Stimulated activated CD4-positive, alpha-beta T cell treated with anti-CD3 and anti-CD28 coated beads, Interleukin-12 subunit alpha, Interleukin-12 subunit beta, amount 100 ng/mL, for 4 hours (primary cell): Measurements from ENCODE around the gene FSTL4.

ENCODE experiments used
- DNase-seq: peaks from one replicate; pipeline ENCODE4 v3.0.0-alpha.2; 2020

Gene FSTL4

DNA sequence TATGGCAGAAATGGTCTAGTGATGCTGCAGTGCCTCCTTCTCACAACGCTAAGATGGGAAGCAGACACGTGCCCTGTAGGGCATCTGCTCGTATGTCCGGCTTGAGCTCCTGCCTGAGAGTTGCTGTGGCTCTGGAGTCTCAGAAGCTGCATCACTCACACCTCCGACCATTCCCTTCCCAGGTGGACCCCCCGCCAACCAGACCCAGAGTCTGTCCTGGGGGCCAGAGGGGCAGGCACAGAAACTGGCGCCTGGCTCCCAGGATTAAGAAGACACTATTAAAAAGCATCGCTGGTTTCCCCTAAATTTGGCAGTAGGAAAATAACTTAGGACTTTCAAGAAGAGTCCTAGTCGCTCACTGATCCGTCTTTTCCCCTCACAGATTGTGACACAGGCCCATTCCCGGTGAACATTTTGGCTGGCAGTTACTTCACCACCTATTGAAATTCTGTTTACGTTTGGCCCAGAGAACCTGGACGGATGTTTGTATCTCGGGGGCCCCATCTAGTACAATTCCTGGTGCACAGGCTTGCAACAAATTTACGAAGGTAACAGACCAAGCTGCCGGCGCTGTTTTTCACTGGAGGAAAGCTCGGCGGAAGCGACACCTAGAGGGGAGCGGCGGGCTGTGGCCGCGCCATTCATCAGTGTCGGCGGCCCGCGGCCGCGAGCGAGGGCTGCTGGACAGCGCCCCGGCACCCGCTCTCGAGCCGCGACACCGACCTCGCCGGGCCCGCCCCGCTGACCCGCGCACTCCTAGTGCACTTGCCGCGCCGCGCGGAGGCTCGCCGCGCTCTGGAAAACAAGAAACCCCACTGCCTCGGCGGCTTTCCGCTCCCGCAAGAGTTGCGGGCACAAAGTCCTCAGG lies 1.6 kb downstream of the FSTL4 start:
- peak; percentile 40 for DNase-seq

DNA sequence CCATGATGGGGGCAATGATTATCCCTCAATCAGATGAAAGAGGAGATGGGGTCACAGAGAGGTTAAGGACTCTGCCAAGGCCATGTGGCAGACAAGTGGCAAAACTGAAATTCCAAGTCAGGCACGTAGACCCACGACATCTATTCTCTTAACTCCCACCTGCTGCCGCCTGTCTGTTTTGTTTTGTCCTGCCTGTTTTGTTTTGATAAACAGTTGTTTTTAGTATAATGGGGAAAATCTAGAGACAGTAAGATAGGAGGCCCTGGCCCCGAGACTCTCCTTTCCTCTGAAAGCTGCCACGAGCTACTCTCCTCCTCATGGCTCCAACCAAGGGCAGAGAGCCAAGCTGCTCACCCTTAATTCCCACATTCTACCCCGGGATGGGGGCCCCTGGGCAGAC lies 4.9 kb downstream of the FSTL4 start:
- DNase-seq: no peak

DNA sequence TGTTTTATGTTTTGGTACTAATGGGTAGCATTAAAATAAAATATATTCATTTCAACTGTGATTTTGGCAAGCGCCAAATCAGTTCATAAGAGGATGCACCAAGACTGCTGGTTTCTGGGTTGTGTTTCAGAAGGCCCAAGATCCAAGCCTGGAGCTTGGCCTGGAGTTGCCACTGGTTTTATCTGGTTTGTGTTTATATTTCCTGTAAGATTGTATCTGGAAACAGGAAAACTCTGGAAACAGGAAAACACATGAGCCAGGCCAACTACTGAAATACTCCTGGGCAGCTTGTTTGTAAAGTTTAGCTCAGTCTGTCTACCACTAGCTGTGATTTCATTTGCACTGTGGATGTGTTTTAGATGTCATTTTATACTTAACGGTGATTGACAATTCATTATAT lies 5.5 kb downstream of the FSTL4 start:
- no peak for DNase-seq

DNA sequence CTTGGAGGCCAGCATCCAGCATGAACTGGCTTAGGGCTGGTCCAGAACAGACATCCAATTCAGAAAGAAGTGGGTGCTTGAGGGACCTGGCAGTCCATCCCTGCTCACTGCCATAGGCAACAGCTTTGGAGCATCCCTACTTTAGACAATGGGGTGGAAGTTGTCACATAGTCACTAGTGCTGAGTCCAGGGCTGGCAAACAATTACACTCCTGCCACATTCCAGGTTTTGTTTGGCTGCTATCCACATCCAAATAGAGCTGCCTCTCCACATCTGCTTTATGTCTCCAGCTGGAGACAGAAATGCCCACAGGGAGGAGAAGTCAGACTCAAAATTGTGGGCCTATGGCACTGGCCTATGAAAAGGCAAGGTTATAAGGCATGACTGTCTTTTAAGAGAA lies 7.0 kb downstream of the FSTL4 start:
- no peak for DNase-seq

DNA sequence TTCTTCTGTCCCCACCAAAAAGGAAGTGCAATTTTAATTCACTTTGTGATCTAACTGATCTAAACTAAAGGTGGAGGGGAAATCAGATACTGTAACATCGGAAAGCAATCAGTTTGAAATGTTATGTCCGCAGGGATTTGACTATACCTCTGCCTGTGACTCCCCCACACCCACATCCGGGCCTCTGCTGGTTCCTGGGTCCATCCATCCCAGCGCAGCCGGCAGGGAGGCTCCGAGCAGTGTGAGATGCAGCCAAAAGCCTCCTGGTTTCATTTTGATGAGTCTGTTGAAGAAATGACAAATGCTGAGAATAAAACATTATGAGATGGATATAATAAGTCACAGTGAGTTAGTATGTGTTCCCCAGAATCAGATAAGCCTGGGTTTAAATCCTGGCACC lies 8.6 kb downstream of the FSTL4 start:
- DNase-seq: no peak

DNA sequence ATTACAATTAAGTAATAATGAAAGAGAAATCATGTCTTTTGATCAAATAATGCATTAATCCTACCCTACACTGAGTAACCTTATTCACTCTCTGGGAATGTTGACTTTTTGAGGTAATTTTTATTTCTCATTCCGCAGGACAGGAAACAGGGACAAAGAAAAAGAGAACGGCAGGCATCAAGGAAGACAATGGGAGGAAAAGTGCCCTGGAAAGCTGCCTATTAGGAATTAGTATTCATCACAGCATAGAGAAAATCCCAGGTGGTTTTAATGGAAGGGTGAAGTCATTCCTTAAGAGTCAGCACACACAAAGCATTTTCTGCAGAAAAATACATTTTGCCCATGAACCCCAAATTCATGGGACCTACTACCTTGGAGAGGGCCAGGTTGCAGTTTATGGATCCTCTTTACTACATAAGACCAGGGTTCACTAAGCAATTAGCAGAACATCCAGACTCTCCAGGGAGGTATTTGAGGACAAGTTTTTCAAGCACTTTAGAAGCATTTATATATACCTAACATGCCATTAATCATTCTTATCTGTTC lies 9.4 kb downstream of the FSTL4 start:
- no peak for DNase-seq

DNA sequence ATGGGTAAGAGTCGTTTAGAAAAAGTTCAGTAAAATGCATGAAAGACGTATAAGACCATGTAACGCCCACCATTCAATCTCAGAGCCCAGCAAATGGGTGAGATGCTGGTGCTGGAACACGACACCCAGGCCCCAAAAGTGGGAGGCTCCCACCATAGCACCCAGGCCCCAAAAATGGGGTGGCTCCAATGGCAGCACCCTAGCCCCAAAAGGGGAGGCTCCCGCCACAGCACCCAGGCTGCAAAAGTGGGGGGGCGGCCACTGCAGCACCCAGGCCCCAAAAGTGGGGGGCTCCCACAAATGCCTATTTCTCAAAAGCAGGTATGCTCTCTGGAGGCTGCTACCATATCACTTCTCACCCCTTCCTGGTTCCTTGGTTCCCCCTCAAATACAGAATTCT lies 12.7 kb downstream of the FSTL4 start:
- DNase-seq: no peak

DNA sequence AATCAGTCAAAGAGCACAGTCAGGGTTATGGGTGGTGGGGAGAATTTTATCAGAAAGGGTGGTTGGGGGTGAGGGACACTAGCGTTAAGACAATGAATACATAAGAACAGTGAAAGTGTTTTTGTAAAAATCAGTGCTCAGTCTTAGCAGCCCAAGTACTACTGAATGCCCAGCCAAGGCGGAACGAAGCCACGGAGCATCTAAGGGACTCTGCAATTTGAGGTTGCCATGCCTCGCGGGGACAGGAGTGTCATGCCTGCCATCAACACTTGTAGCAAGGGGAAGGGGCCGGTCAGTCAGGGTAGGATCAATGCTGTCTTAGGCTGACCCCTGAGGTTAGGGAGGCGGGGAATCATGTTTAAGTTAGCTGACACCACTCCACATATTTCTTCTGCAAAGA lies 13.3 kb downstream of the FSTL4 start:
- DNase-seq: no peak

DNA sequence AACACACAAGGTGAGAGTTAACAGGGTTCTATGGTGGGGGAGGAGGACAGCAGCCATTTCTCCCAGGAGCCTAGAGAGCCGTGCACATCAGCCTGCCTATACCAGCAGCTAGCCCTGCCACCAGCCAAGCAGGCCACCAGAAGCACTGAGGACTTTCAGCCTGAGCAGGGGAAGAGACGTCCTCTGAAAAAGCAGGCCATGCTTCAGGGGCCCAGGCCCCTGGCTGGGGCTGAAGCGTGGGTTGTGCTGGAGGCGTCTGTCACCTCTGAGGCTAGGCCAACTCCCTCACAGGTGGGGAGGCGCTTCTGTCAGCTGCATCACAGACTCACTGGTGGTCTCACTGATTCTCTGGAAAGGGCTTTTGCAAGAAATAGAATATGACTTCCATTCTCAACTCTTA lies 16.3 kb downstream of the FSTL4 start:
- no peak for DNase-seq

DNA sequence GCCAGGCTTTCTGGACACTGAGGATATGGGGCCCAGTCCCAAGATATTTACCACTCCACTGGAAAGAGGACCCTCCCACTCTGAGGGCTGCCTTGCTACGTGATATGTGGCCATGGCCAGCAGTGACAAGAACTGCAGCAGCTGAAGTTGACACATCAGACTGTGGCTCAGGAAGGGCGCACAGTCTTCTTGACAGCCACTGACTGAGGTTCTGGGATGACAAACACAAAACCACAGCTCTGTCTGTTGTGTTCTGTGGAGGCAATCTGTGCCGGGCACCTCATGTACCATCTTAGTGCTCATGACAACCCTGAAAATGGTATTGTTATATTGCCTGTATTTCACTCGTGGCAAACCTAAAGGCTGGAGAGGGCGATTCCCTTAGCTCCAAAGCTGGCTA lies 16.9 kb downstream of the FSTL4 start:
- DNase-seq: no peak

DNA sequence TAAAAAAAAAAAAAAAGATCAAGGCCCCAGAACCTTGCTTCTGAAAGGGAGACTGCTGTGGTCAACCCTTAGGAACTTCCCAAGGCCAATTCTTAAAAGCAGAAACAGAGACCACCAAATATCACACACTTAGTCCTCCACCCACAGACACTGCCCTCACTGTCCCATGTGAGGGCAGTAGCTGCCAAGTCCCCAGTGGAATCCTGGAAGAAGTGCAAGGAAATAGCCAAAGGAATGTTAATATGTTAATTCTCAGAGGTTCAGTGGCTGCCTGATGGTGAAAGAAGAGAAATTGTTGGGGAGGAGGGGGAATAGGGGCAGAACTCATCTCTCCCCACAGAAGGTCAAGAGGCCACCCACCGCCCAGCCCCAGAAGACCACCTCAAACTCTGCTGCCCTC lies 23.1 kb downstream of the FSTL4 start:
- DNase-seq: no peak

DNA sequence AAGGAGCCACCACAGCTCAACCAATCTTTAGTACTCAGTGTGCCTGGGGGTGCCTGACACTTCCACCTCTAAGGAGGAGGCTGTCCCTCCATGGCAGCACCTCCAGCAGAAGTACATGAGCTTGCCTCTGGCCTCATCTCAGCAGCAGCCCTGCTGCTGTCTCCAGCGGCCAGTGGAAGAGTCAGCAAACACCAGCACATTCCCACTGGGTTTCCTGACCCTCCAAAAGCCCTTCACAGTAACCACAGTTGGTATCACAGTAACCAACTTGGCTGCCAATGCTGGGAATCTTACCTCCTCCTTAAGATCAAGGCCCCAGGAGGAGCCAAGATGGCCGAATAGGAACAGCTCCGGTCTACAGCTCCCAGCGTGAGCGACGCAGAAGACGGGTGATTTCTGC lies 29.4 kb downstream of the FSTL4 start:
- DNase-seq: no peak

DNA sequence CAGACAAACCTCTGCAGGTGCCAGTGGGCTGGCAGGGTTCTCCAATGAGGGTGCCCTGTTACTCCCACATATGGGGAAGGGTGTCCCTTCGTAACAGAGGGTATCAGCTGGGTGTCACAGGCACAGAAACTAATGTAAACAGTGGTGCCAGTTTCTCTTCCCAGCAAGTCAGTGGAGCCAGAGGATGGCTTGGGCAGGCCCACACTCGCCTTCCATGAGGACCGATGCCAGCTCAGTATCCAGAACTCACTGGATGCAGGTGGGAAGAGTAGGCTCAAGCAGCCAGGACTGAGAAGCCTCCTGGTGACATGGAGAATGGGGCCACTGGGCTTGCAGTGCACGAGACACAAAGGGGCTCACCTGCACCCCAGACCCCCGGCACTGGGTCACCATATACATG lies 30.4 kb downstream of the FSTL4 start:
- no peak for DNase-seq

DNA sequence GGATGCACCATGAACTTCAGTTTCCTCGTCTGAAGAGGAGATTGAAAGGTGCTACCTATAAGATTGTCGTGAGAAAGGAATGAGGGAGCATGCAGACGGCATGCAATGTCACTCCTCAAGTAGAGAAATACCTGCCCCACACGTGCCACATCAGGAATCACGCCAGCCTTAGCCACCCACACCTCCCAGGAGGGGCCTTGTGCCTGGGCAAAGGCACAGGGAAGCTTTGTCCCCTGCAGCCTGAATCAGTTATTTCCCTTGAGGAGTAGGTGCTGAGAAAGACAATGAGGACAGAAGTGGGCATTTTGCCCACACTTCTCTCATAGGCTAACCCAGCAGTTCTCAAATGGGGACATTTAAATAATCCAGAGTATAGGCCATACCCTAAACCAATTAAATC lies 31.0 kb downstream of the FSTL4 start:
- DNase-seq: no peak

DNA sequence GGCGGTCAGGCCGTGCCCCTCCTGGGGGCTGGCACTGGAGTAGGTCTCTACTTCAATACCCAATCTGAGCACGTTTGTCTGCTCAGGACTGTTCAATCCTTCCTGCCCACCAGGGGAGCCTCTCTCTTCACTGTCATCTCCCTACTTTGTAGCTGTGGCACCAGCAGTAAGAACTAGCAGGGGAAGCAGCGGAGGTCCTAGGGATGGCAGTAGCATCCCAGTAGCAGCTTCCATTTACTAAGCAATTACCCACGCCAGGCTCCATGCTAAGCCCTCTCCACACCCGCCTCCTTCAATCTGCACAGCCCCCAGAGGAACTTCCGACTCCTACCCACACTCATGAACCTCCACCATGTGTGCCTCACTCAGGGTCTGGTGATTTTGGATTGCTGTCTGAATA lies 31.7 kb downstream of the FSTL4 start:
- DNase-seq: no peak

DNA sequence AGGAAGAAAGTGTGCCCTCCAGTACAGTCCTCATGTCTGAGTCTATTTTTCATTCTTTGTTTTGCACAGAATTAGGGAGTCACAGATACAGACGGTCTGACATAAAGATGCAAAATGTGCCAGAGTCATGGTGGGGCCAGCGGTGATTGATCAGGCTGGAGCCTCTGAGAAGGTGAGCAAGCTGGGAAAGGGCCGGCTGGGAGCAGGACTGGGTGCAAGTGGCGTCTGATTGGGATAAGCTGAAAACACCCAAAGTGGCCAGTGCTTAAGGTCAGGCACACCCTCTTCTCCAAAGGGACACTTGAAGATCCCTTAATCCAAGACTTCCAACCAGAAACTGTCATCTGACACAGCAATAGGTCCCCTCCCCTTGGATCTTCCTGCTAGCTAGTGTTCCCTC lies 32.6 kb downstream of the FSTL4 start:
- no peak for DNase-seq

DNA sequence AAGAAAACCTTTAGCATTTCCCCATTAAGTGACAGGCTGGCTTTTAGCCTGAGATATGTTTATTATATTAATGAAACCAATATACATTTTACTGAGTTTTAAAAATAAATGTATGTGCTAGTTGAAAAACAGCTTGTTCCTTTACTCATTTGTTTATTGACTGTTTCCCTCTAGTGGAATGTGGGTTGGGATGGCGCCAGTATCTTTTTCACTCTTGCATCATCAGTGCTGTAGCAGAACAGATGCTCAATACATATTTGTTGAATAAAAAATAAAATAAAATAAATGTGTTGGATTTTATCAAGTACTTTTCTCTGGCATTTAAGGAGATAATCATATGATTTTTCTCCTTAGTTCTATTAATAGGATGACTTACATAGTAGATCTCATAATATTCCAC lies 43.0 kb downstream of the FSTL4 start:
- DNase-seq: no peak

DNA sequence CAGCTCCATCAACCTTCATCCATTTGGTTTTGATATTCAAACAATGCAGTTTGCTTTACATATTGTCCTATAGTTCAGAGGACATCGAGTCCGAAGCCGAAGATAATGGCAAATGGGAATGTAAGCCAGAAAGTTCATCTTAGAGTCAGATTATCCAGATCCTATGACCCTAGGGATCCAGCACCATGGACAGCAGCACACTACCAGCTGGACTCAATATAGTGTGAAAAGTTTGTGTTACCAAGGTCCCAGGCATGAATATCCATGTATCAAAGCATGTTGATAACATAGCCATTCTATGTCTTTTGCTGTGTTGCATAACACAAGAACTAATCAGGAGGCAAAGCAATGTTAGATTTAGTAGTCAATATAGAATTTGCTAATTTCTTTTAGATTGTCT lies 46.3 kb downstream of the FSTL4 start:
- DNase-seq: peak; percentile 3

DNA sequence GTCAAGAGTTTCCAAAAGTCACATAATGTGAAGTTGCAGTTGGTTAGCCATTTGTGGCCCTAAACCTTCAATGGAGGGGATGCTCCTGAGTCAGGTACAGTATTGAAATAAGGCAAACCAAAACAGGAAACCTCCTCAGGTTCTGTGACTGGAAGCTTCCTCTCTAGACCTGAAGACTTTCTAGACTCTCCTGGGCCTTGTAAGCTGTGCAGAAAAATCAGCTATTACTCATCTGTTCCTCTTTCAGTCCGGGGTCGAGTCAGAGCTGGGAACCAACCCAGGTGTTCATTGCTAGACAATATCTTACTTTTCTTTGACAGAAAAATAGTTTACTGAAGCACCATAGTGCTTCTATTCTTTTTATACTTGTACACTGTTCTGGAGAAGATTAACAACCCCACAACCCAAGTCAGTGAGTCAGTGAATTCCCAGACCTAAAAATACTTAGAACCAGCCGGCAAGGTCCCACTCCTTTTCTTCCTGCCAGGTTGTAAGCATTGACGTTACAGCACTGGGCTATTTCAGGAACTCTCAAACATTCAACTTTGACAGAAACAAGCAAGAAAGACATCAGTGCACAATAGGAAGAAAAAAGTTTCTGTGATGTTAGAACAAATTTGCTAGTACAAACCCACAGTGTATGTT lies 47.3 kb downstream of the FSTL4 start:
- DNase-seq: no peak

DNA sequence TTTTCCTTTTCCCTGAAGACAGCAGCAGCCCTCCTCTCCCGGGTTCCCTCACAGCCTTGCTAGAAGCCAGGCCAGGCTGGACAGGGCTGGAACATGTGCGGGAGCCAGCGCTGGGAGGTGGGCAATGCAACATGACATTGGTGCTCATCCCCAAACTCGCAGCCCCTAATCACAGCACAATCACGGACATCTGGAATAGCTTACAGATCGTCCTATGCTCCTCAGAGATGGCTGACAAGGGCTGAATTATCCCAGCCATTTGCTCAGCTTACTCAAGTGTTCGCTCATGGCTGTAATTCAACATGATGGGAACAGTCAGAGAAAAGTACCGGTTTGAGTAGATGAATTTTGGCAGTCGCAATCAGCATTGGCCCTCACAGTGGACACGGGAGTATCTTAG lies 49.8 kb downstream of the FSTL4 start:
- DNase-seq: no peak

DNA sequence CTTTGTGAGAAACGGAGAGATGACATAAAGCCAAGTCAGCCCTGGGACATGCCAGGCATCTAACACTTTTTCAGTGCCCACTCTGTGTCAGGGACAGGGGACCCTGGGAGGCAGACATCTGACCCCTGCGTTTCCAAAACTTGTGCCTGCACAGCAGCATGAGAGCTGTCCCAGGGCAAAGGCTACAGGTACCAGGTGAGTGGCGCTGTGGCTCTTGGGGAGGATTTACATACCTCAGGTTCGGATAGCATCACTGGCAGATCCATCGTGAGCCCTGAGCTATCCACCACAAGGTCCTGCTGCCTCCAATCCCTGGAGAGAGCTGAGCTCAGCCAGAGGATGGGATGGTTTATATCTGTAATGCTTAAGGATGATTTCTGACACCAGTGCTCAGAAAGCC lies 52.4 kb downstream of the FSTL4 start:
- DNase-seq: no peak

DNA sequence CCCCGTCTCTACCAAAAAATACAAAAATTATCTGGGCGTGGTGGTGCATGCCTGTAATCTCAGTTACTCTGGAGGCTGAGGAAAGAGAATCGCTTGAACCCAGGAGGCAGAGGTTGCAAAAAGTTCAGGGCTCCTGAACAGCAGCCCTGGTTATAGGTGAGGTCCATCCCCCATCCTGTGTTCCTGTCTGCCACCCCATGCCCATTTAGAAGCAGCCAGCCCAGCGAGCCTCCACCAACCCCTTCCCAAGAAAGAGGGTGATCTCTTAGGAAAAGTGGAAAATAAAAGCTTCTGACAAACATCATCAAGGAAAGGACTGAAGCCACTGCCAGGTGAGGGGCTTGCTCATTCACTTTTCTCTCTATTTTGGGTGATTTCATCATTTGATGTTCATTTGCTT lies 55.8 kb downstream of the FSTL4 start:
- no peak for DNase-seq

DNA sequence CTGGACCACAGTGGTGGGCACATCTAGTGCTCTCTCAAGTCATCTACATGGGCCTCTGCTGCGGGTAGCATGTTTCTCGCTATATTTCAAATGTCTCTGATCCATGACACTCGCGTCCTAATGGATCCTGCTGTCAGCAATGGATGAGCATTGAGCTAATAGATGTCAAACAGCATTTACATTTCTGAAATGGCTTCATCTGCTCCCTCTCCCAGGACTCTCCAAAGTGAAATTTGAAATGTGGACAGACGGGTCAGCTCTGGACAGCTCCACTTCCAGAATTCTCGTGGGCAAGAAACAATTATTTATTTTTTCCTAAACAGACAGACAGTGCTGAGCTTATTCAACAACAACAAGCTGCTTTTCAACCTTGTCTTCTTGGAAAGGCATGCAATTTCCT lies 58.1 kb downstream of the FSTL4 start:
- no peak for DNase-seq

DNA sequence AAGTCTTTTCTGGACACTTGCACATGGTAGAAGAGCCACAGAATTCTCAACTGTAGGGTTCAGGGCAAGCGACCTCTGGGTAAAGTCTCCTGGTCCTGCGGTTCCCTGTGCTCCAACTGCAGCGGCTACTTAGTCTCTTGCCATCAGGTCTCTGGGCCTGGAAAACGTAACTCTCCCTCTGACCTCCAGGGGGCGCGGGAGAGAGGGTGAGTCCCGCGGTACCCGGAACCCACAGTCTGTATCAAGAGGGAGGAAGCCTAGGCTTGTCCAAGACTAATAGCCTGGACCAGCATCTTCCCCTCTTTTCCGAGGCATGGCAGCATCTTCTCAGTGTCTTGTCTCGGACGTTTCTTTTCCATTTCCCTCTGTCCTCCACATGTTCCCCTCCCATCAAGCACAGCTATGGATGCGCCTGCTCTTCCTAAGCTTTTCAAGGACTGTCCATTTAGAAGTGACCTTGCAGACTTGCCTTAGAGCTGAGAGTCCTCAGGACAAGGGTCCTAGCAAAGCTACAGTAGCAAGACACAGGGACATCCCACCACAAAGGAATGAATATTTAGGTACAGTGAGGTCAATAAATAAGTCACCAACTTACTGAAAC lies 59.3 kb downstream of the FSTL4 start:
- DNase-seq: peak; percentile 52
